ENCODE measurements around the gene PRM2. TPM values are rescaled to one million over a fixed set of nuclear protein-coding genes. Genes with fewer than 3 reads are reported as not detected.

Gene PRM2
- total RNA-seq, 2 experiments from 2014 or later = not detected

GRCh38 chr16:11263737-11264136 is 12.5 kb downstream of the PRM2 start:
- Mint-ChIP-seq H3K27me3 (no peaks in the 10 kb centered on the region), H3K9me3 (no peaks in the 10 kb centered on the region), H3K36me3 (no peaks in the 10 kb centered on the region), H3K4me1 (ENCODE audit: low read depth) (peaks cover 32% of the 10 kb centered on the region), H3K27ac (peak overlapping the region; percentile 86), H3K4me3 (peak overlapping the region; percentile 24)
- intact Hi-C loops (cut with micrococcal nuclease) = loop anchor here (1.0 to 5.0 kb wide), 3 partner anchors 34 to 91 kb away; no protein-coding TSS in a partner anchor
- POLR2A ChIA-PET = interaction anchor here (0.6 to 1.6 kb wide), 12 partner anchors 10 to 306 kb away, joined by 3 to 5 read pairs (median 3); no protein-coding TSS in a partner anchor
- CTCF ChIA-PET = interaction anchor here (0.6 to 2.9 kb wide), 11 partner anchors 9 to 299 kb away, joined by 3 to 14 read pairs (median 4); no protein-coding TSS in a partner anchor
- peak; percentile 83 for DNase-seq

GRCh38 chr16:11262915-11263314 is 13.4 kb downstream of the PRM2 start:
- POLR2A ChIA-PET = interaction anchor here (0.6 to 1.6 kb wide), 10 partner anchors 9 to 305 kb away, joined by 3 to 5 read pairs (median 3); no protein-coding TSS in a partner anchor
- peak overlapping the region; percentile 10 for H3K27ac Mint-ChIP-seq
- no peaks in the 10 kb centered on the region for H3K27me3 Mint-ChIP-seq
- peaks cover 40% of the 10 kb centered on the region for H3K4me1 Mint-ChIP-seq (ENCODE audit: low read depth)
- no peak overlapping the region for H3K4me3 Mint-ChIP-seq
- CTCF ChIA-PET = interaction anchor here (0.8 to 2.9 kb wide), 8 partner anchors 8 to 298 kb away, joined by 3 to 14 read pairs (median 4); no protein-coding TSS in a partner anchor
- no peaks in the 10 kb centered on the region for H3K36me3 Mint-ChIP-seq
- intact Hi-C loops (cut with micrococcal nuclease) = loop anchor here (1.0 to 5.0 kb wide), 3 partner anchors 34 to 92 kb away; no protein-coding TSS in a partner anchor
- no peaks in the 10 kb centered on the region for H3K9me3 Mint-ChIP-seq
- no peak for DNase-seq

- no peaks in the 10 kb centered on the region for H3K9me3 Mint-ChIP-seq
- H3K27me3 Mint-ChIP-seq = no peaks in the 10 kb centered on the region
- no peak overlapping the region for H3K4me3 Mint-ChIP-seq
- ChIA-PET CTCF (interaction anchor here (0.9 to 1.4 kb wide), 4 partner anchors 94 to 147 kb away, joined by 3 to 5 read pairs (median 4); no protein-coding TSS in a partner anchor), POLR2A (no interaction called here)
- no peak for DNase-seq
- H3K27ac Mint-ChIP-seq = no peak overlapping the region
- peaks cover 8% of the 10 kb centered on the region for H3K36me3 Mint-ChIP-seq
- H3K4me1 Mint-ChIP-seq (ENCODE audit: low read depth) = peaks cover 52% of the 10 kb centered on the region
- intact Hi-C loops (cut with micrococcal nuclease) = loop anchor here (5.0 kb wide), 1 partner anchor 37 kb away; no protein-coding TSS in a partner anchor
Observed at GRCh38 chr16:11260596-11260966, 15.7 kb downstream of the PRM2 start.

GRCh38 chr16:11259655-11260595 is 16.4 kb downstream of the PRM2 start:
- H3K9me3 Mint-ChIP-seq = no peaks in the 10 kb centered on the region
- H3K4me1 Mint-ChIP-seq (ENCODE audit: low read depth) = peaks cover 52% of the 10 kb centered on the region
- H3K27ac Mint-ChIP-seq = no peak overlapping the region
- CTCF ChIA-PET = interaction anchor here (0.9 to 6.8 kb wide), 9 partner anchors 51 to 294 kb away, joined by 3 to 118 read pairs (median 5); no protein-coding TSS in a partner anchor
- H3K4me3 Mint-ChIP-seq = no peak overlapping the region
- no peak for DNase-seq
- H3K27me3 Mint-ChIP-seq = no peaks in the 10 kb centered on the region
- H3K36me3 Mint-ChIP-seq = peaks cover 14% of the 10 kb centered on the region
- intact Hi-C loops (cut with micrococcal nuclease) = loop anchor here (5.0 kb wide), 1 partner anchor 37 kb away; no protein-coding TSS in a partner anchor
- POLR2A ChIA-PET = interaction anchor here (0.9 kb wide), 1 partner anchor 87 kb away, joined by 3 read pairs; no protein-coding TSS in a partner anchor

- intact Hi-C loops (cut with micrococcal nuclease) = no loop called here
- Mint-ChIP-seq H3K9me3 (no peaks in the 10 kb centered on the region), H3K27me3 (no peaks in the 10 kb centered on the region), H3K4me3 (no peak overlapping the region), H3K4me1 (ENCODE audit: low read depth) (peaks cover 42% of the 10 kb centered on the region), H3K36me3 (peaks cover 23% of the 10 kb centered on the region), H3K27ac (peak overlapping the region; percentile 69)
- ChIA-PET POLR2A (interaction anchor here (0.8 to 4.9 kb wide), 8 partner anchors 34 to 293 kb away, joined by 3 to 47 read pairs (median 4); no protein-coding TSS in a partner anchor), CTCF (interaction anchor here (1.1 to 6.8 kb wide), 8 partner anchors 33 to 301 kb away, joined by 3 to 118 read pairs (median 18); no protein-coding TSS in a partner anchor)
- peak; percentile 67 for DNase-seq
Observed at GRCh38 chr16:11258553-11259492, 17.5 kb downstream of the PRM2 start.

GRCh38 chr16:11257131-11257938 is 18.9 kb downstream of the PRM2 start:
- peaks cover 4% of the 10 kb centered on the region for H3K27me3 Mint-ChIP-seq
- H3K36me3 Mint-ChIP-seq = peaks cover 38% of the 10 kb centered on the region
- ChIA-PET CTCF (interaction anchor here (0.6 to 6.8 kb wide), 21 partner anchors 9 to 303 kb away, joined by 3 to 118 read pairs (median 7); no protein-coding TSS in a partner anchor), POLR2A (interaction anchor here (1.2 to 7.4 kb wide), 12 partner anchors 11 to 312 kb away, joined by 5 to 129 read pairs (median 19); no protein-coding TSS in a partner anchor)
- DNase-seq = peak; percentile 83
- no peaks in the 10 kb centered on the region for H3K9me3 Mint-ChIP-seq
- peaks cover 37% of the 10 kb centered on the region for H3K4me1 Mint-ChIP-seq (ENCODE audit: low read depth)
- peak overlapping the region; percentile 99 for H3K27ac Mint-ChIP-seq
- H3K4me3 Mint-ChIP-seq = peak overlapping the region; percentile 91
- intact Hi-C loops (cut with micrococcal nuclease) = loop anchor here (1.0 kb wide), 2 partner anchors 98 to 286 kb away; no protein-coding TSS in a partner anchor

GRCh38 chr16:11256661-11257130 is 19.6 kb downstream of the PRM2 start:
- H3K36me3 Mint-ChIP-seq = peaks cover 44% of the 10 kb centered on the region
- POLR2A ChIA-PET = interaction anchor here (0.9 to 7.4 kb wide), 31 partner anchors 9 to 541 kb away, joined by 3 to 129 read pairs (median 8); partner anchors contain the start of gene TXNDC11
- H3K27ac Mint-ChIP-seq = peak overlapping the region; percentile 99
- intact Hi-C loops (cut with micrococcal nuclease) = loop anchor here (1.0 kb wide), 2 partner anchors 99 to 285 kb away; no protein-coding TSS in a partner anchor
- no peaks in the 10 kb centered on the region for H3K9me3 Mint-ChIP-seq
- CTCF ChIA-PET = interaction anchor here (0.6 to 6.8 kb wide), 28 partner anchors 8 to 819 kb away, joined by 3 to 118 read pairs (median 6); no protein-coding TSS in a partner anchor
- H3K4me1 Mint-ChIP-seq (ENCODE audit: low read depth) = peaks cover 43% of the 10 kb centered on the region
- peaks cover 6% of the 10 kb centered on the region for H3K27me3 Mint-ChIP-seq
- peak; percentile 68 for DNase-seq
- H3K4me3 Mint-ChIP-seq = peak overlapping the region; percentile 91

- Mint-ChIP-seq H3K36me3 (peaks cover 48% of the 10 kb centered on the region), H3K4me3 (peak within 1 kb of the TSS; percentile 98), H3K27ac (peak within 1 kb of the TSS; percentile 99), H3K27me3 (peaks cover 6% of the 10 kb centered on the region), H3K9me3 (no peaks in the 10 kb centered on the region), H3K4me1 (ENCODE audit: low read depth) (peaks cover 48% of the 10 kb centered on the region)
- intact Hi-C loops (cut with micrococcal nuclease) = no loop called here
- DNase-seq = peak; percentile 92
- ChIA-PET CTCF (interaction anchor here (0.6 to 6.8 kb wide), 38 partner anchors 8 to 820 kb away, joined by 3 to 118 read pairs (median 4); no protein-coding TSS in a partner anchor), POLR2A (interaction anchor here (0.7 to 7.4 kb wide), 38 partner anchors 8 to 542 kb away, joined by 3 to 129 read pairs (median 7); partner anchors contain the start of gene TXNDC11)
Observed at GRCh38 chr16:11255737-11256660, 20.3 kb downstream of the PRM2 start, which contains the start of gene SOCS1. SOCS1 (minus strand) TSS chr16:11256204; CDS start chr16:11255478, 726 bp downstream.
